HG02623 (cell line): ENCODE results near the gene RNF212.
A peak's percentile ranks its signal among the peaks of the same experiment; 100 is the strongest.
"Not testable (repeated sequence)": the region's sequence is repeated elsewhere in the genome, so short reads cannot be mapped to it uniquely, and the experiment has no call there.

Experiments
- ATAC-seq: cut with Tn5 transposase; IDR thresholded peaks from one replicate; pipeline ENCODE4 v1.9.1; 2021; ENCODE audit warnings: moderate library complexity; ENCODE audit not compliant: unreplicated experiment

RNF212 gene

GRCh38 chr4:1113311-1114009, at the start of gene RNF212:
Gene RNF212, minus strand, starts transcription at chr4:1113564. Its CDS starts 100 bp downstream, at chr4:1113464.
- no peak for ATAC-seq

GRCh38 chr4:1160351-1160750, 47.0 kb upstream of the RNF212 start:
- ATAC-seq, result no peak

GRCh38 chr4:1156069-1156468, 42.7 kb upstream of the RNF212 start:
- no peak for ATAC-seq

GRCh38 chr4:1155314-1155713, 42.0 kb upstream of the RNF212 start:
- ATAC-seq, result no peak

GRCh38 chr4:1154523-1155182, 41.3 kb upstream of the RNF212 start:
- ATAC-seq, result no peak

- no peak for ATAC-seq
Measured at GRCh38 chr4:1154126-1154522, 40.8 kb upstream of the RNF212 start.

GRCh38 chr4:1153567-1154090, 40.3 kb upstream of the RNF212 start:
- no peak for ATAC-seq

GRCh38 chr4:1152290-1152689, 38.9 kb upstream of the RNF212 start:
- ATAC-seq, result no peak

GRCh38 chr4:1151541-1151940, 38.2 kb upstream of the RNF212 start:
- ATAC-seq, result no peak

- ATAC-seq, result no peak
Measured at GRCh38 chr4:1150875-1151274, 37.5 kb upstream of the RNF212 start.

- no peak for ATAC-seq
Measured at GRCh38 chr4:1139860-1140259, 26.5 kb upstream of the RNF212 start.

GRCh38 chr4:1137850-1138249, 24.5 kb upstream of the RNF212 start:
- no peak for ATAC-seq

- no peak for ATAC-seq
Measured at GRCh38 chr4:1137063-1137776, 23.9 kb upstream of the RNF212 start.

GRCh38 chr4:1136048-1136447, 22.7 kb upstream of the RNF212 start:
- no peak for ATAC-seq

- ATAC-seq, result no peak
Measured at GRCh38 chr4:1133033-1133432, 19.7 kb upstream of the RNF212 start.

GRCh38 chr4:1130316-1131186, 17.2 kb upstream of the RNF212 start:
- ATAC-seq, result peak; percentile 72

- no peak for ATAC-seq
Measured at GRCh38 chr4:1126506-1126905, 13.1 kb upstream of the RNF212 start.

GRCh38 chr4:1125466-1125865, 12.1 kb upstream of the RNF212 start:
- not testable (repeated sequence) for ATAC-seq

GRCh38 chr4:1124818-1125217, 11.5 kb upstream of the RNF212 start:
- ATAC-seq, result no peak

GRCh38 chr4:1122505-1122904, 9.1 kb upstream of the RNF212 start:
- ATAC-seq, result no peak

GRCh38 chr4:1116838-1117237, 3.5 kb upstream of the RNF212 start:
- ATAC-seq, result no peak
